Lower leg skin (tissue), 4 donors: ENCODE data around the gene ELK4. TPM values are rescaled to one million over a fixed set of nuclear protein-coding genes. Genes with fewer than 3 reads are reported as not detected.

Experiments used
- DNase-seq, 2 donors: peaks; one replicate each; pipeline ENCODE4 v3.0.0-alpha.2; 2019; ENCODE audit warnings: low spot score in 2 of 2
- H3K4me3 ChIP-seq: fragments of 200-600 bp; sonication (generic); 2 replicates; pipeline ENCODE4 v1.5.1; 2017; ENCODE audit warnings: mild to moderate bottlenecking, low read depth; ENCODE audit not compliant: poor library complexity, severe bottlenecking
- POLR2A ChIP-seq, 2 donors: fragments of 450-650 bp; IDR thresholded peaks; one replicate each; pipeline ENCODE4 v1.6.1; 2016 to 2017; ENCODE audit warnings: antibody characterized with exemption in 2 of 2, mild to moderate bottlenecking in 1 of 2, moderate library complexity in 1 of 2
- WGBS, 2 donors: methylation state at CpG; one replicate each; pipeline ENCODE4 v1.1.5; 2018; 5-methylcytosine and 5-hydroxymethylcytosine counted together
- intact Hi-C: fragments of 100-400 bp; cut with DNase I; formaldehyde crosslinking; loops from one replicate; pipeline ENCODE4 v1.15.0; 2023; ENCODE audit warnings: low total_unique reads
- total RNA-seq, 4 donors: library from RNA; depleted of rRNA; stranded (reverse); fragments of >200 nt; gene quantifications; one replicate each; pipeline ENCODE4 v1.1.0, GENCODE V29; 2016
- TF ChIP-seq, protein P1 (sequence below), 3 donors: fragments of 450-650 bp; IDR thresholded peaks; one replicate each; pipeline ENCODE4 v1.5.1; 2016; ENCODE audit warnings: antibody characterized with exemption in 3 of 3, mild to moderate bottlenecking in 3 of 3, moderate library complexity in 2 of 3

The ELK4 gene
- total RNA-seq, result 10 to 100 TPM; 24.1 to 44.2 (median 28.3) TPM

GRCh38 chr1:205631768-205632668, at the start of gene ELK4:
TSS of gene ELK4 (minus strand) at chr1:205632011. CDS start at chr1:205623882, 8,129 bp downstream.
- intact Hi-C loops, result loop anchor here (1.0 kb wide), 1 partner anchor 38 kb away; no protein-coding TSS in a partner anchor

GRCh38 chr1:205681364-205681763, 49.6 kb upstream of the ELK4 start:
- no peak overlapping the region for H3K4me3 ChIP-seq
- WGBS, 2 donors, result 57 to 60% methylated on average over 3 of the region's 3 CpGs
- intact Hi-C loops, result no loop called here
- TF ChIP-seq POLR2A (IDR thresholded peaks at IDR 0.05), result no peak
- TF ChIP-seq, protein P1, sequence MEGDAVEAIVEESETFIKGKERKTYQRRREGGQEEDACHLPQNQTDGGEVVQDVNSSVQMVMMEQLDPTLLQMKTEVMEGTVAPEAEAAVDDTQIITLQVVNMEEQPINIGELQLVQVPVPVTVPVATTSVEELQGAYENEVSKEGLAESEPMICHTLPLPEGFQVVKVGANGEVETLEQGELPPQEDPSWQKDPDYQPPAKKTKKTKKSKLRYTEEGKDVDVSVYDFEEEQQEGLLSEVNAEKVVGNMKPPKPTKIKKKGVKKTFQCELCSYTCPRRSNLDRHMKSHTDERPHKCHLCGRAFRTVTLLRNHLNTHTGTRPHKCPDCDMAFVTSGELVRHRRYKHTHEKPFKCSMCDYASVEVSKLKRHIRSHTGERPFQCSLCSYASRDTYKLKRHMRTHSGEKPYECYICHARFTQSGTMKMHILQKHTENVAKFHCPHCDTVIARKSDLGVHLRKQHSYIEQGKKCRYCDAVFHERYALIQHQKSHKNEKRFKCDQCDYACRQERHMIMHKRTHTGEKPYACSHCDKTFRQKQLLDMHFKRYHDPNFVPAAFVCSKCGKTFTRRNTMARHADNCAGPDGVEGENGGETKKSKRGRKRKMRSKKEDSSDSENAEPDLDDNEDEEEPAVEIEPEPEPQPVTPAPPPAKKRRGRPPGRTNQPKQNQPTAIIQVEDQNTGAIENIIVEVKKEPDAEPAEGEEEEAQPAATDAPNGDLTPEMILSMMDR (IDR thresholded peaks at IDR 0.05), result no peak
- DNase-seq, result no peak

More at GRCh38 chr1:205631768-205632668, at the start of gene ELK4:
- WGBS, 2 donors, result 0 to 2% methylated on average over 32 to 51 of the region's 83 CpGs
- TF ChIP-seq, protein P1 (IDR thresholded peaks at IDR 0.05), result peak in 2 of 3 donors; percentile 80
- TF ChIP-seq POLR2A (IDR thresholded peaks at IDR 0.05), result peak in 1 of 2 donors; percentile 23
- H3K4me3 ChIP-seq, result peak within 1 kb of the TSS; percentile 72
- DNase-seq, result peak; percentile 97 to 100

- no peak for DNase-seq
- no peak for TF ChIP-seq POLR2A (IDR thresholded peaks at IDR 0.05)
- TF ChIP-seq, protein P1 (IDR thresholded peaks at IDR 0.05), result no peak
- peak within 1 kb of the TSS; percentile 61 for H3K4me3 ChIP-seq
- intact Hi-C loops, result no loop called here
- 1% methylated on average over 16 to 55 of the region's 86 CpGs for WGBS, 2 donors
Measured at GRCh38 chr1:205680073-205680851, 48.5 kb upstream of the ELK4 start, which contains the start of gene SLC45A3. TSS of gene SLC45A3 (minus strand) at chr1:205680509. CDS start at chr1:205664656, 15,853 bp downstream.

DNA sequence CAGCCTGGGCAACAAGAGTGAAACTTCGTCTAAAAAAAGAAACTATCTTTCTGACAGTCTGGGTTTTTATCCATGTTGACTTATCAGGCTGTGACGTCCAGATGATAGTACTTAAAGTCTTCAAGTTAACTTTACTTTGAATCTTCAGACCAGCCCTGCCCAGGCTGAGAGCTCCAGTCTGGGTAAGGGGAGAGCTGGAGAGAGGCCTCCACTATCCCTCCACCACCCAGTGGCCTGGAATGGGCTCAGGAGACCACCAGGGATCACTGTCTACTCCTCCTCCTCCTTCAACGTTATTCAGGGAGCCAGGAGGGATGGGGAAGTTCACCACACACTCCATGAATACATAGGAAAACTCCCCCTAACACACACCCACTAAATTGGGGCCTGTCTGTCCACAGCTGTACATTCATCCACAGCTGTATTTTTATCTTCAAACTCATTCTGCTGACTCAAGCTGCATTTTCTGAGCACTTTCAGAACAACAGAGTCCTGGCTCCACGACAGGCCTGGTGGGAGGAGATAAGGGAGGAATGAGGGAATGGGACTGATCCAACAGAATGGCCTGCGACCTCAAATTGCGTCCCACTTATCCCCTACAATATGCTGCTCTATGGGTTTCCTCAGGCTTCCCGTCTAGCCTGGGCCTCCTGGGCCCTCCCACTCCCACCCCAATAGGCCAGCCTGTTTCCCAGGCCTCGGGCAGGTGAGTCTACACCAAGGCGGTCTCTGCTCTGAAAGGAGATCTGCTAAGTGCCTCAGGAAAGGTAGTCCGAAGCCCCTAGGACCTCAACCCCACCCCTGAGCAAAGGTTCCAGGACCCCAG, 46.7 kb upstream of the ELK4 start:
- 70 to 71% methylated on average over 9 of the region's 10 CpGs for WGBS, 2 donors
- intact Hi-C loops, result no loop called here
- no peak for TF ChIP-seq POLR2A (IDR thresholded peaks at IDR 0.05)
- TF ChIP-seq, protein P1 (IDR thresholded peaks at IDR 0.05), result no peak
- no peak for DNase-seq
- no peak overlapping the region for H3K4me3 ChIP-seq

- 77 to 96% methylated on average over 5 of the region's 5 CpGs for WGBS, 2 donors
Measured at GRCh38 chr1:205677167-205677566, 45.4 kb upstream of the ELK4 start.

More at GRCh38 chr1:205677167-205677566, 45.4 kb upstream of the ELK4 start:
- H3K4me3 ChIP-seq, result no peak overlapping the region
- TF ChIP-seq, protein P1 (IDR thresholded peaks at IDR 0.05), result no peak
- TF ChIP-seq POLR2A (IDR thresholded peaks at IDR 0.05), result no peak
- DNase-seq, result no peak
- intact Hi-C loops, result no loop called here
